ENCODE measurements around the gene L1CAM.

The L1CAM gene

DNA sequence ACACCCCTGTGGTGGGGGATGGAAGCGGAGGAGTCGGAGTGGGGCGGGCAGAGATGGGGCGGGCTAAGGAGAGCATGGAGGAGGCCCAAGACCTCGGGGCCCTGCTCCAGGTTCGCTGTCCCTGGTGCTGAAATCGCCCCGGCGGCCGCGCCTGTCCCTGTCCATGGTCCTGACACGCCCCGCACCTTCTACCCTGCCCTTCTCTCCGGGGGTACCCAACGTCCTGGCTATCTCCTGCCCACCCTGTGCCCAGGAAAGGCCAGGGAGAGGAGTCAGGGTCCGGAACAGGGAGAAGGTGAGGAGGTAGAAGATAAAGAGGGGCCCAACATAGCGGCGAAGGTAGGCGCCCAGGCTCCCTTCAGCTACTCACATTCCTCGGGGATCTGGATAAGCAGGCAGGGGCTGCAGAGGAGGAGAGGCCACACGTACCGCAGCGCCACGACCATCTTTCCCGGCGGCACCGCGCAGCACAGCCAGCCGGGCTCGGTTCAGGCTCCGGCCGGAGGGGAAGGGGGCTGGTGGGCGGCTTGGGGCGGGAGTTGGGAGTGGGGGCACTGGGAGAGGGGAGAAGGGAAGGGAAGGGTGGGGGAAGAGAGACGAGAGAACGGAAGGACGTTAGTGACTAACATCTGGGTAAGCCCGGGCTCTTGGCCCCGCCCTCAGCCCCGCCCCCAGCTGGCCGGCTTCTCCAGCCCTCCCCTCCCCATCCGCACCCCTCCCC is 10.4 kb downstream of the L1CAM start:
- DNase-seq (ENCODE audit: low read depth, low spot score) = no peak

GRCh38 chrX:153874366-153875125 is 11.4 kb downstream of the L1CAM start:
- DNase-seq (ENCODE audit: low read depth, low spot score) = no peak

DNA sequence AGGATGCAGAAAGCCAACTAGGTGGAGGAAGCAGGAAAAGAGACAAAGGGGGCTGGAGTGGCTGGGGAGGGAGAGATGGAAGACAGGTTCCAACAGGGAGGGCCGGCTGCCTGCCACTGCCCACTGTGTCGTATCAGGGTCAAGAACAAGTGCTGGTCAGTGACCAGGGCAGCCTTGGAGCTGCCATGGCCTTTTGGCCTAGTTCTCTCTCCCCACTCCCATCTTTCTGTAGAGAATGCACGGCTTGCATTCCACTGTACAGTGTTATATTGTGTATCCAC is 11.9 kb downstream of the L1CAM start:
- DNase-seq (ENCODE audit: low read depth, low spot score) = no peak

- no peak for DNase-seq (ENCODE audit: low read depth, low spot score)
Observed at GRCh38 chrX:153873282-153874084, 12.5 kb downstream of the L1CAM start.

- DNase-seq (ENCODE audit: low read depth, low spot score) = no peak
Observed at GRCh38 chrX:153871946-153872878, 13.8 kb downstream of the L1CAM start.

GRCh38 chrX:153871451-153871850 is 14.5 kb downstream of the L1CAM start:
- no peak for DNase-seq (ENCODE audit: low read depth, low spot score)

- DNase-seq (ENCODE audit: low read depth, low spot score) = no peak
Observed at GRCh38 chrX:153870791-153871360, 15.1 kb downstream of the L1CAM start.

- DNase-seq (ENCODE audit: low read depth, low spot score) = no peak
Observed at GRCh38 chrX:153870288-153870690, 15.7 kb downstream of the L1CAM start.

DNA sequence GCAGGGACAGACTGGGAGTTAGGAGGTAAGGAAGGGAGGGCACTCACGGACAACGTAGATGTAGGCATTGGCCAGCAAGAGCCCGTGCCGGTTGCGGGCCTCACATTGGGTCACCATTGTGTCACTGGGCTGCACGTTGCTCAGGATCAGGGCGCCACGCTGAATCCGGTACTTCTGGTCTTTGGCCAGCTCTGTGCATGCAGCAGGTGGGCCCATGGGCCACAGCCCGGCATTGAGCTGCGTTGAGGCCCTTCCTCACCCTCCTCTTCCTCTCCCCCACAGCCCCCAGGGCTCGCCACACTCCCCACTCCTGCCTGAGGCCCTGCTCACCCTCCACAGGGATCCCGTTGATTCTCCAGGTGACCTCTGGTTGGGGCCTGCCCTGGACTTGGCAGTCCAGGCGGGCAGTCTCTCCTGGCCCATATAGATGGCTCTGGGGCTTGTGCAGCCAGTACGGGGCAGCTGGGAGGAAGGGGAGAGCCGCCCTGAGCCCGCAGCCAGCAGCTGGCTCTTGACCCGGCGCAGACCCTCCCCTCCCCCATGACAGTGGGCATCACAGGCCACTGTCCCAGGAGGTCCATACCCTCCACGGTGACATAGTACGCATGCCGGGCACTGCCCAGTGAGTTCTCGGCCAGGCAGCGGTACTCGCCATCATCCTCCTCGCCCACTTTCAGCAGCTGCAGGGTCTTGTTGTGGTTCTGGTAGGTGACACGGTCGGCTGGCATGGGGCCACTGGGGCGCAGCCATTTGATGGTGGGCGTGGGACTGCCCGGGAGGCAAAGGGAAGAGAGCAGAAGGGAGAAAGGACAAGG is 16.3 kb downstream of the L1CAM start:
- DNase-seq (ENCODE audit: low read depth, low spot score) = no peak

GRCh38 chrX:153868576-153869472 is 17.1 kb downstream of the L1CAM start:
- no peak for DNase-seq (ENCODE audit: low read depth, low spot score)

DNA sequence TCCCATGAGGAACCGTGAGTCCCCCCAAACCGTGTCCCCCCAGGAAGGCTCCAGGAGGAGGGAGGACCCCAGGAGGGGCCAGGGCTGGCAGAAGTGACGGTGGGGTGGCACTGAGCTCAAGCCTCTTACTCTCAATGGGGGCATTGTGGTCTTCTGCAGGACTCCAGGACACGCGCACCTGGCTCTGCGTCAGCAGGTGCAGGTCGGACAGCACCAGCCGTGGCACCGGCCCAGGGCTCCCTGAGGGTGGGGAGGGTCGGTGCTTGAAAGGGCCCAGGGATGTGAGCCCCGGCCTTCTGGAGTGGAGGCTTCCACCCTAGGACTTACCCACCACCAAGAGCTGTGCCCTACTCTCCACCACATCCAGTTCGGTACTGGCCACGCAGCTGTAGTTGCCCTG is 18.3 kb downstream of the L1CAM start:
- DNase-seq (ENCODE audit: low read depth, low spot score) = no peak

DNA sequence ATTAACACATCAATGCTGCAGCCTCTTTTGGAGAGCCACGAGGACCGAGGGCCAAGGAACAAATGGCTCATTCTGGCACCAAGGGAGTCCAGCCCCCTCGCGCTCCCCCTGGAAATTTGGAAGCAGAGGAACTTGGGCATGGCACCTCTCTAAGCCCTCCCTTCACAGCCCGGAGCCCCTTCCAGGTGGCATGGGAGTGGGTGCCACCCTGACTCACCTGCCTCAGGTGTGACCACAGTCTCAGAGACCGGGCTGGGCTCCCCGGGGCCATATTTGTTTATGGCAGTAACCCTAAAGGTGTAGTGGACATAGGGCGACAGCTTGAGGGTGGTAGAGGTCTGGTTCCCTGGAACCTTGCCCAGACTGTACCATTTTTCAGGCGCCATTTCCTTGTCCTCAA is 18.8 kb downstream of the L1CAM start:
- no peak for DNase-seq (ENCODE audit: low read depth, low spot score)

DNA sequence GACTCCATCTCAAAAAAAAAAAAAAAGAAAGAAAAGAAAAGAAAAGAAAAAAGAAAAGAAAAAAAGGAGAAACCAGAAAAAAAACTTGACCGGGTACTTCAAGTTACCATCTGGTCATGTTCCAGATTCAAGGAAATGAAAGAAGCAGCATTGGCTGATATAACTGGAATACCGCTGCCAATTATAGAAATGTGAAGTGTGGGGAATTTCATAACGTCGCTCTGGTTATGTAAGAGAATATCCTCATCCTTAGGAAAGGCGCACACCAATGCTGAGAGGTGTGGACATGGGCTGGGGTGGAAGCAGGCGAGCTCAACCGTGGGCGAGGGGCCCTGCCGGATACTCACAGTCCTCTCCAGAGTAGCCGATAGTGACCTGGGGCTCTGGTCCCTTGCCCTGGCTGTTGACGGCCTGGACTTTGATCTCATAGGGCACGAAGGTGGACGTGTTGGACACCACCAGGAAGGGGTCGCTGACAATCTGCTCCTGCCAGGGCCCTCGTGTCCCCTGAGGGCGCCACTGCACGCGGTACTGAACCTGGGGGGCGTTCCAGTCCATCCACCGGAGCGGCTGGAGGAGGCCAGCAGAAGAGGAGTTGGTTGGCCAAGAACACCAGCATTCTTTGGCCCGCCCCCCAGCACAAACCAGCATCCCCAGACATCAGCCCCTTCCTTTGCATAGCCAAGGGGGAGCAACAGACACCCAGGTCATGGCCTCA is 19.5 kb downstream of the L1CAM start:
- no peak for DNase-seq (ENCODE audit: low read depth, low spot score)

DNA sequence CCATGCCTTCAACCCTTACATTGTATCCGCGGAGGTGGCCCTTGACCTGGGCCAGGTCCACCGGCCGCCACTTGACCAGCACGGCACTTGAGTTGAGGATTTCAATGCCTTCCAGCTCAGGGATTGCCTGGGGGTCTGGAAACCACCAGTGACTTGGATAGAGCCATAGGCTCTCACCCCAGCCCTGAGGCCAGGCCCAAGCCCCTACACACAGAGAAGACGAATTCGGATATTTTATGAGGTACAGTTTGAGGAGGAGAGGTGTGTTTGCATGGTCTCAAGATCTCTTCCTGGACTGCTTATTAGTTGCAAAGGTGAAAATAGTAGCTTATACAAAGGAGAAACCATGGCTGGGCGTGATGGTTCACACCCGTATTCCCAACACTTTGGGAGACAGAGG is 20.3 kb downstream of the L1CAM start:
- no peak for DNase-seq (ENCODE audit: low read depth, low spot score)

GRCh38 chrX:153865321-153865580 is 20.7 kb downstream of the L1CAM start:
- no peak for DNase-seq (ENCODE audit: low read depth, low spot score)

GRCh38 chrX:153864561-153865320 is 21.2 kb downstream of the L1CAM start:
- DNase-seq (ENCODE audit: low read depth, low spot score) = no peak

- DNase-seq (ENCODE audit: low read depth, low spot score) = no peak
Observed at GRCh38 chrX:153864101-153864500, 21.9 kb downstream of the L1CAM start.
